Subcutaneous abdominal adipose tissue (tissue), 5 donors: ENCODE data around the gene C16orf89.
A peak's percentile ranks its signal among the peaks of the same experiment; 100 is the strongest.
"Not testable (repeated sequence)": the region's sequence is repeated elsewhere in the genome, so short reads cannot be mapped to it uniquely, and the experiment has no call there.

Experiments used
- H3K27ac ChIP-seq: one replicate; pipeline ENCODE4 v1.7.0; 2013; ENCODE audit warnings: low read depth, mild to moderate bottlenecking, inconsistent platforms, low read length, moderate library complexity
- H3K27me3 ChIP-seq, 5 donors: one replicate each; pipeline ENCODE4 v1.7.0; 2013; ENCODE audit warnings: low read length in 5 of 5, inconsistent platforms in 1 of 5; ENCODE audit not compliant: control insufficient read depth in 5 of 5, insufficient read depth in 4 of 5
- H3K36me3 ChIP-seq, 5 donors: one replicate each; pipeline ENCODE4 v1.7.0; 2013; ENCODE audit warnings: low read length in 5 of 5; ENCODE audit not compliant: control insufficient read depth in 5 of 5, insufficient read depth in 5 of 5
- H3K4me1 ChIP-seq, 5 donors: one replicate each; pipeline ENCODE4 v1.7.0; 2013; ENCODE audit warnings: low read length in 5 of 5, mild to moderate bottlenecking in 3 of 5, moderate library complexity in 1 of 5; ENCODE audit not compliant: control insufficient read depth in 5 of 5, insufficient read depth in 5 of 5
- H3K4me3 ChIP-seq, 5 donors: one replicate each; pipeline ENCODE4 v1.7.0; 2013; ENCODE audit warnings: low read length in 5 of 5, low read depth in 1 of 5
- H3K9ac ChIP-seq, 5 donors: one replicate each; pipeline ENCODE4 v1.7.0; 2013; ENCODE audit warnings: low read length in 5 of 5, mild to moderate bottlenecking in 4 of 5, moderate library complexity in 3 of 5
- H3K9me3 ChIP-seq, 5 donors: one replicate each; pipeline ENCODE4 v1.7.0; 2013; ENCODE audit warnings: low read length in 5 of 5; ENCODE audit not compliant: control insufficient read depth in 5 of 5
- donor health status: healthy.
- donor health status: healthy.
- donor health status: healthy.
- donor health status: healthy.
- donor health status: healthy.

The C16orf89 gene

GRCh38 chr16:5065813-5066212, at the start of gene C16orf89:
Gene C16orf89 (minus strand): TSS chr16:5065956. CDS start chr16:5065908, 48 bp downstream.
- Histone ChIP-seq H3K9ac (peak within 1 kb of the TSS in 3 of 5 donors; percentile 5 to 45 (median 9)), H3K4me1 (peaks cover 0 to 17% (median 14%) of the 10 kb centered on the region in 5 donors), H3K27ac (no peak within 1 kb of the TSS), H3K4me3 (peak within 1 kb of the TSS; percentile 2 to 58 (median 44)), H3K9me3 (no peaks in the 10 kb centered on the region), H3K27me3 (no peaks in the 10 kb centered on the region), H3K36me3 (peaks cover 0 to 2% (median 0%) of the 10 kb centered on the region in 5 donors)

- not testable (repeated sequence) for H3K36me3 ChIP-seq, H3K27ac ChIP-seq, H3K9me3 ChIP-seq, H3K27me3 ChIP-seq, H3K4me1 ChIP-seq, H3K4me3 ChIP-seq, H3K9ac ChIP-seq
These were observed 45.2 kb upstream of the C16orf89 start for GRCh38 chr16:5110933-5111332.

- Histone ChIP-seq H3K36me3 (no peaks in the 10 kb centered on the region), H3K27me3 (no peaks in the 10 kb centered on the region), H3K9ac (no peak overlapping the region), H3K27ac (no peak overlapping the region), H3K4me3 (no peak overlapping the region), H3K4me1 (no peaks in the 10 kb centered on the region), H3K9me3 (no peaks in the 10 kb centered on the region)
These were observed 42.9 kb upstream of the C16orf89 start for GRCh38 chr16:5108505-5109158.

GRCh38 chr16:5105039-5105438, 39.3 kb upstream of the C16orf89 start:
- H3K4me3 ChIP-seq, H3K27me3 ChIP-seq, H3K9me3 ChIP-seq, H3K4me1 ChIP-seq, H3K36me3 ChIP-seq, H3K27ac ChIP-seq, H3K9ac ChIP-seq: not testable (repeated sequence)

- H3K27me3 ChIP-seq, H3K27ac ChIP-seq, H3K9me3 ChIP-seq, H3K9ac ChIP-seq, H3K4me1 ChIP-seq, H3K36me3 ChIP-seq, H3K4me3 ChIP-seq: not testable (repeated sequence)
These were observed 37.7 kb upstream of the C16orf89 start for GRCh38 chr16:5103296-5104032.

- not testable (repeated sequence) for H3K9ac ChIP-seq, H3K27ac ChIP-seq, H3K9me3 ChIP-seq, H3K27me3 ChIP-seq, H3K4me1 ChIP-seq, H3K36me3 ChIP-seq, H3K4me3 ChIP-seq
These were observed 33.4 kb upstream of the C16orf89 start for GRCh38 chr16:5099174-5099573.

GRCh38 chr16:5098221-5099159, 32.7 kb upstream of the C16orf89 start:
- Histone ChIP-seq H3K9ac (peak overlapping the region in 2 of 5 donors; percentile 13 to 41), H3K4me3 (peak overlapping the region; percentile 68 to 77 (median 70))
- H3K27ac ChIP-seq, H3K36me3 ChIP-seq, H3K27me3 ChIP-seq, H3K4me1 ChIP-seq, H3K9me3 ChIP-seq: not testable (repeated sequence)

- not testable (repeated sequence) for H3K27me3 ChIP-seq, H3K4me1 ChIP-seq, H3K36me3 ChIP-seq, H3K9me3 ChIP-seq
- peak within 1 kb of the TSS; percentile 68 to 77 (median 70) for H3K4me3 ChIP-seq
- peak within 1 kb of the TSS in 4 of 5 donors; percentile 45 to 76 (median 52) for H3K9ac ChIP-seq
- H3K27ac ChIP-seq: peak within 1 kb of the TSS; percentile 50
These were observed 31.9 kb upstream of the C16orf89 start, which contains the start of gene EEF2KMT for GRCh38 chr16:5097470-5098220. Gene EEF2KMT (minus strand): TSS chr16:5097795. CDS start chr16:5097739, 56 bp downstream.

GRCh38 chr16:5097061-5097469, 31.3 kb upstream of the C16orf89 start:
- not testable (repeated sequence) for H3K36me3 ChIP-seq, H3K27me3 ChIP-seq, H3K4me1 ChIP-seq, H3K9me3 ChIP-seq
- peak overlapping the region; percentile 59 to 70 (median 63) for H3K4me3 ChIP-seq
- peak overlapping the region; percentile 50 for H3K27ac ChIP-seq
- peak overlapping the region in 4 of 5 donors; percentile 45 to 76 (median 52) for H3K9ac ChIP-seq
